H1 (cell line): ENCODE data around the gene FAM83G. TPM values are rescaled to one million over a fixed set of nuclear protein-coding genes. Genes with fewer than 3 reads are reported as not detected.

Experiments
- CTCF ChIA-PET: fragments of 300-600 bp; sonication (Branson Sonifier 250); formaldehyde crosslinking; loops from one replicate; lab custom pipeline; 2021; ENCODE audit not compliant: partially characterized antibody; lab: Charles Lee
- POLR2A ChIA-PET: fragments of 300-600 bp; sonication (Branson Sonifier 250); formaldehyde crosslinking; loops from one replicate; lab custom pipeline; 2021; ENCODE audit warnings: inconsistent platforms; ENCODE audit not compliant: partially characterized antibody; lab: Charles Lee
- DNase-seq, 2 experiments: peaks; one replicate each; pipeline versions ENCODE4 v3.0.0 to v3.0.0-alpha.2; 2010 to 2022; ENCODE audit warnings: low spot score in 2 of 2, low read depth in 1 of 2, mixed read lengths in 1 of 2
- FAIRE-seq: peaks from 2 replicates; lab custom pipeline; 2011; peaks lifted over from hg19 to GRCh38; lab: Jason Lieb, UNC
- H2AFZ ChIP-seq: 2 replicates; pipeline ENCODE4 v1.8.1; 2012; ENCODE audit warnings: low read length, inconsistent platforms
- H2AK5ac ChIP-seq: 2 replicates; pipeline ENCODE4 v1.6.1; 2013; ENCODE audit warnings: low read depth, low read length
- H2BK120ac ChIP-seq: replicated peaks from 2 replicates; pipeline ENCODE3; 2013; ENCODE audit warnings: low read depth, low read length, inconsistent platforms
- H2BK12ac ChIP-seq: 2 replicates; pipeline ENCODE4 v1.6.1; 2013; ENCODE audit warnings: low read depth, low read length
- H2BK15ac ChIP-seq: 2 replicates; pipeline ENCODE4 v1.6.1; 2013; ENCODE audit warnings: low read length
- H2BK20ac ChIP-seq: 2 replicates; pipeline ENCODE4 v1.6.1; 2013; ENCODE audit warnings: low read length
- H2BK5ac ChIP-seq: 2 replicates; pipeline ENCODE4 v1.6.1; 2013; ENCODE audit warnings: low read depth, low read length
- H3K14ac ChIP-seq: 2 replicates; pipeline ENCODE4 v1.6.1; 2013; ENCODE audit warnings: inconsistent platforms; ENCODE audit not compliant: insufficient read length
- H3K18ac ChIP-seq: 2 replicates; pipeline ENCODE4 v1.6.1; 2013; ENCODE audit warnings: low read length; ENCODE audit errors: extremely low read depth
- H3K23ac ChIP-seq: 2 replicates; pipeline ENCODE4 v1.6.1; 2013; ENCODE audit warnings: inconsistent platforms; ENCODE audit not compliant: insufficient read length
- H3K23me2 ChIP-seq: 2 replicates; pipeline ENCODE4 v1.6.1; 2013; ENCODE audit warnings: low read depth, low read length
- H3K27ac ChIP-seq: 2 replicates; pipeline ENCODE4 v1.6.1; 2011; ENCODE audit warnings: low read depth, low read length, inconsistent platforms
- H3K27me3 ChIP-seq, 4 experiments: replicated peaks in 1 of 4; 1 replicate in 1 of 4; 2 replicates in 3 of 4; pipeline versions ENCODE4 v1.6.1 to v1.8.1; 2011 to 2013; ENCODE audit warnings: low read length in 3 of 4, mild to moderate bottlenecking in 3 of 4, inconsistent platforms in 2 of 4, mixed read lengths in 2 of 4, moderate library complexity in 1 of 4; ENCODE audit not compliant: control insufficient read depth in 3 of 4, insufficient read depth in 3 of 4; ENCODE audit errors: extremely low read depth in 1 of 4
- H3K36me3 ChIP-seq, 4 experiments: 2 replicates each; pipeline versions ENCODE4 v1.6.1 to v1.8.1; 2011 to 2013; ENCODE audit warnings: mild to moderate bottlenecking in 4 of 4, low read length in 3 of 4, moderate library complexity in 2 of 4, control low read depth in 1 of 4, inconsistent platforms in 1 of 4; ENCODE audit not compliant: insufficient read depth in 4 of 4, control insufficient read depth in 2 of 4
- H3K4ac ChIP-seq: replicated peaks from 2 replicates; pipeline ENCODE3; 2013; ENCODE audit warnings: low read length, low read depth, mixed read lengths, inconsistent platforms; ENCODE audit not compliant: insufficient read length
- H3K4me1 ChIP-seq, 4 experiments: replicated peaks in 1 of 4; 1 replicate in 1 of 4; 2 replicates in 3 of 4; pipeline versions ENCODE4 v1.6.1 to v1.8.1; 2011 to 2013; ENCODE audit warnings: low read length in 3 of 4, inconsistent platforms in 2 of 4, mixed read lengths in 1 of 4; ENCODE audit not compliant: insufficient read depth in 4 of 4, control insufficient read depth in 3 of 4
- H3K4me2 ChIP-seq, 2 experiments: 2 replicates each; pipeline versions ENCODE4 v1.6.1 to v1.8.1; 2011 to 2013; ENCODE audit warnings: low read depth in 2 of 2, low read length in 2 of 2, control low read depth in 1 of 2, inconsistent platforms in 1 of 2, mild to moderate bottlenecking in 1 of 2; ENCODE audit not compliant: insufficient read depth in 1 of 2
- H3K4me3 ChIP-seq, 4 experiments: fragments of 200-600, 300-600 bp in 1 of 4; sonication (generic), shearing (Covaris generic), sonication (Bioruptor Twin) in 1 of 4; 2 replicates each; pipeline versions ENCODE4 v1.5.1 to v1.8.1; 2011 to 2016; ENCODE audit warnings: low read length in 4 of 4, low read depth in 3 of 4, control low read depth in 2 of 4, inconsistent platforms in 2 of 4, mild to moderate bottlenecking in 2 of 4, mixed read lengths in 1 of 4, moderate library complexity in 1 of 4; ENCODE audit not compliant: insufficient read depth in 2 of 4; ENCODE audit errors: extremely low read depth in 1 of 4
- H3K56ac ChIP-seq: replicated peaks from 2 replicates; pipeline ENCODE3; 2013; ENCODE audit warnings: low read depth, mild to moderate bottlenecking, mixed read lengths, low read length, inconsistent platforms; ENCODE audit not compliant: insufficient read length
- H3K79me1 ChIP-seq: 2 replicates; pipeline ENCODE4 v1.6.1; 2013; ENCODE audit warnings: low read depth, low read length, control low read depth
- H3K79me2 ChIP-seq, 2 experiments: 2 replicates each; pipeline versions ENCODE4 v1.6.1 to v1.8.1; 2012 to 2013; ENCODE audit warnings: low read length in 2 of 2, mild to moderate bottlenecking in 2 of 2, inconsistent platforms in 1 of 2; ENCODE audit not compliant: insufficient read depth in 2 of 2, control insufficient read depth in 1 of 2
- H3K9ac ChIP-seq, 4 experiments: replicated peaks in 1 of 4; 1 replicate in 1 of 4; 2 replicates in 3 of 4; pipeline versions ENCODE4 v1.6.1 to v1.8.1; 2011 to 2013; ENCODE audit warnings: low read depth in 3 of 4, low read length in 3 of 4, control low read depth in 2 of 4, mild to moderate bottlenecking in 2 of 4, moderate library complexity in 2 of 4, inconsistent platforms in 1 of 4; ENCODE audit errors: extremely low read depth in 1 of 4
- H3K9me3 ChIP-seq, 2 experiments: 2 replicates each; pipeline versions ENCODE4 v1.6.1 to v1.8.1; 2012 to 2013; ENCODE audit warnings: mild to moderate bottlenecking in 2 of 2, moderate library complexity in 2 of 2, control low read depth in 1 of 2, inconsistent platforms in 1 of 2, low read depth in 1 of 2, low read length in 1 of 2, mixed read lengths in 1 of 2; ENCODE audit not compliant: insufficient read depth in 2 of 2
- H4K20me1 ChIP-seq, 2 experiments: replicated peaks in 1 of 2; 2 replicates each; pipeline versions ENCODE3 to v1.8.1; 2011 to 2013; ENCODE audit warnings: inconsistent platforms in 2 of 2, low read length in 2 of 2, mild to moderate bottlenecking in 1 of 2; ENCODE audit not compliant: insufficient read depth in 2 of 2, control insufficient read depth in 1 of 2
- H4K5ac ChIP-seq: 2 replicates; pipeline ENCODE4 v1.6.1; 2013; ENCODE audit warnings: low read length, low read depth, mixed read lengths, inconsistent platforms; ENCODE audit not compliant: insufficient read length
- H4K8ac ChIP-seq: 2 replicates; pipeline ENCODE4 v1.8.0; 2013; ENCODE audit warnings: mild to moderate bottlenecking, moderate library complexity, low read length, inconsistent platforms; ENCODE audit not compliant: insufficient read depth; ENCODE audit errors: extremely low read depth
- H4K91ac ChIP-seq: replicated peaks from 2 replicates; pipeline ENCODE3; 2013; ENCODE audit warnings: low read length, mixed read lengths, inconsistent platforms; ENCODE audit not compliant: insufficient read length
- CHD1 ChIP-seq: IDR thresholded peaks from 2 replicates; pipeline ENCODE4 v1.6.1; 2012; ENCODE audit warnings: low read depth, low read length, improper control_type of control experiment
- KDM1A ChIP-seq: fragments of 200-600, 300-600 bp; sonication (generic); IDR thresholded peaks from 2 replicates; pipeline ENCODE4 v1.7.1; 2016; ENCODE audit warnings: mild to moderate bottlenecking, low read length, borderline replicate concordance
- KDM4A ChIP-seq: IDR thresholded peaks from one replicate; pipeline ENCODE4 v1.7.1; 2012; ENCODE audit warnings: low read depth, mild to moderate bottlenecking, moderate library complexity, low read length, inconsistent platforms; ENCODE audit not compliant: severe bottlenecking
- SAP30 ChIP-seq: fragments of 300-600 bp; sonication (generic); IDR thresholded peaks from 2 replicates; pipeline ENCODE4 v1.7.1; 2012; ENCODE audit warnings: low read length, moderate library complexity, mild to moderate bottlenecking, inconsistent platforms; ENCODE audit not compliant: insufficient read depth, insufficient replicate concordance
- SP1 ChIP-seq: IDR thresholded peaks from 2 replicates; pipeline ENCODE4 v1.6.1; 2011; ENCODE audit warnings: low read depth, low read length
- WGBS, 2 experiments: shearing (Covaris generic) in 1 of 2; methylation state at CpG; one replicate each; pipeline versions ENCODE4 v1.1.6 to v1.1.7; 2013 to 2015; ENCODE audit warnings: low lambda C conversion rate in 2 of 2, mixed read lengths in 2 of 2, inconsistent platforms in 1 of 2, low coverage in 1 of 2, missing lambda C conversion rate in 1 of 2; ENCODE audit not compliant: insufficient replicate concordance in 2 of 2, insufficient coverage in 1 of 2, insufficient read length in 1 of 2; ENCODE audit errors: extremely low coverage in 1 of 2, missing lambda C conversion rate in 1 of 2; 5-methylcytosine and 5-hydroxymethylcytosine counted together
- polyA plus RNA-seq, 7 experiments: library from polyadenylated mRNA; depleted of rRNA in 3 of 7; stranded (reverse) in 5 of 7; unstranded in 2 of 7; fragments of >200 nt in 5 of 7; fragments of 200-250 nt in 2 of 7; gene quantifications; 1 replicate in 5 of 7; 2 replicates in 1 of 7; 4 replicates in 1 of 7; pipeline versions ENCODE4 v1.2.1 to v1.2.3, GENCODE V29; 2011 to 2013; ENCODE audit warnings: missing spikeins in 2 of 7, mixed read lengths in 2 of 7
- total RNA-seq: library from RNA; stranded (reverse); fragmentation: NEBNext Ultra II Directional; extraction: Animal tissue kit (Norgen Biotek cat#: 25700); gene quantifications from 2 replicates; pipeline ENCODE4 v1.2.1, GENCODE V29; 2021

FAM83G gene
- total and polyA plus RNA-seq, 2 of the 8 experiments (the other 6 are each of a cell fraction or from before 2014, with no cell fraction given) = 15.4 to 29.0 TPM

- H3K27ac ChIP-seq = no peak overlapping the region
- H2BK12ac ChIP-seq = no peak overlapping the region
- no peak overlapping the region for H3K4ac ChIP-seq
- TF ChIP-seq SP1 = no peak
- TF ChIP-seq KDM4A = no peak
- TF ChIP-seq CHD1 = no peak
- no peak for TF ChIP-seq SAP30
- TF ChIP-seq KDM1A = no peak
- TF ChIP-seq, all 59 proteins: peak for 0
- no peak overlapping the region for H2BK5ac ChIP-seq
- H3K56ac ChIP-seq = peak overlapping the region; percentile 33
- FAIRE-seq (no peak), DNase-seq (no peak)
- H3K36me3 ChIP-seq = no peaks in the 10 kb centered on the region
- H2BK20ac ChIP-seq = no peak overlapping the region
- H3K14ac ChIP-seq = no peak overlapping the region
- no peak overlapping the region for H3K4me3 ChIP-seq
- no peak overlapping the region for H3K4me2 ChIP-seq
- H4K20me1 ChIP-seq = no peaks in the 10 kb centered on the region
- H2BK120ac ChIP-seq = no peak overlapping the region
- H2AFZ ChIP-seq = no peak overlapping the region
- H3K79me2 ChIP-seq = no peaks in the 10 kb centered on the region
- no peak overlapping the region for H4K5ac ChIP-seq
- POLR2A ChIA-PET = interaction anchor here (0.8 to 1.2 kb wide), 2 partner anchors 28 to 34 kb away, joined by 3 to 4 read pairs; no protein-coding TSS in a partner anchor
- H2AK5ac ChIP-seq = no peak overlapping the region
- H4K91ac ChIP-seq = no peak overlapping the region
- no peak overlapping the region for H3K9ac ChIP-seq
- no peak overlapping the region for H4K8ac ChIP-seq
- WGBS, 2 experiments = 87% methylated on average over 15 of the region's 15 CpGs; no CpG with 5 or more reads in 1 of the 2 experiments
- peaks cover 0 to 5% (median 0%) of the 10 kb centered on the region in 4 experiments; a peak in 2 of 7 replicates for H3K4me1 ChIP-seq
- no peak overlapping the region for H2BK15ac ChIP-seq
- no peaks in the 10 kb centered on the region for H3K9me3 ChIP-seq
- no peak overlapping the region for H3K23ac ChIP-seq
- no peaks in the 10 kb centered on the region for H3K23me2 ChIP-seq
- no peaks in the 10 kb centered on the region for H3K27me3 ChIP-seq
- H3K18ac ChIP-seq = no peak overlapping the region
- H3K79me1 ChIP-seq = no peaks in the 10 kb centered on the region
- CTCF ChIA-PET = interaction anchor here (0.9 to 4.1 kb wide), 20 partner anchors 8 to 111 kb away, joined by 3 to 49 read pairs (median 8); partner anchors contain the start of gene SLC5A10
These were observed 44.3 kb downstream of the FAM83G start for GRCh38 chr17:18960241-18960665.
